ENCODE data around the gene HS2ST1.

DNA sequence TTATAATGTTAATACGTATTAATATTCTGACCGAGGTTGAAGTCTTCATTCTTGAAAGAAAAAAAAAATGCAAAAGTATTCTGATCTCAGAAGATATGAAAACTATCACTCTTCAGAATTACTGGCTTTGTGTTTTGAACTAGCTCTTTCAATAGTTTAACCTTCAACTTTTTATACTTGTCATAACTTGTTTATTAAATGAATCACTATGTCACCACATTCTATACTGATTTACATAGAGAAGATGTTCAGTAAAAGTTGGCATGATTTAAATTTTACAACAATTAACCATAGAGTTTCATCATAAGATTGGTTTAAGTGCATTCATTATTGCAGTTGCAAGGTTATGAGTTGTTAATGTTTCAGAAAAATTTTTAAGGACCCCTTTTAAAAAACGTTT lies 57.3 kb downstream of the HS2ST1 start:
- TF ChIP-seq POLR2AphosphoS5 (IDR thresholded peaks at IDR 0.05) (no peak), POLR2A (IDR thresholded peaks at IDR 0.05) (no peak), EP300 (IDR thresholded peaks at IDR 0.05) (no peak)
- TF ChIP-seq, protein P1, sequence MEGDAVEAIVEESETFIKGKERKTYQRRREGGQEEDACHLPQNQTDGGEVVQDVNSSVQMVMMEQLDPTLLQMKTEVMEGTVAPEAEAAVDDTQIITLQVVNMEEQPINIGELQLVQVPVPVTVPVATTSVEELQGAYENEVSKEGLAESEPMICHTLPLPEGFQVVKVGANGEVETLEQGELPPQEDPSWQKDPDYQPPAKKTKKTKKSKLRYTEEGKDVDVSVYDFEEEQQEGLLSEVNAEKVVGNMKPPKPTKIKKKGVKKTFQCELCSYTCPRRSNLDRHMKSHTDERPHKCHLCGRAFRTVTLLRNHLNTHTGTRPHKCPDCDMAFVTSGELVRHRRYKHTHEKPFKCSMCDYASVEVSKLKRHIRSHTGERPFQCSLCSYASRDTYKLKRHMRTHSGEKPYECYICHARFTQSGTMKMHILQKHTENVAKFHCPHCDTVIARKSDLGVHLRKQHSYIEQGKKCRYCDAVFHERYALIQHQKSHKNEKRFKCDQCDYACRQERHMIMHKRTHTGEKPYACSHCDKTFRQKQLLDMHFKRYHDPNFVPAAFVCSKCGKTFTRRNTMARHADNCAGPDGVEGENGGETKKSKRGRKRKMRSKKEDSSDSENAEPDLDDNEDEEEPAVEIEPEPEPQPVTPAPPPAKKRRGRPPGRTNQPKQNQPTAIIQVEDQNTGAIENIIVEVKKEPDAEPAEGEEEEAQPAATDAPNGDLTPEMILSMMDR (IDR thresholded peaks at IDR 0.05) = no peak

Measured in upper lobe of left lung (tissue), 4 donors.